ENCODE results near the gene CMC1. TPM values are rescaled to one million over a fixed set of nuclear protein-coding genes. Genes with fewer than 3 reads are reported as not detected.

The CMC1 gene
- total RNA-seq, 1 experiment from 2014 or later, result 29.9 TPM

DNA sequence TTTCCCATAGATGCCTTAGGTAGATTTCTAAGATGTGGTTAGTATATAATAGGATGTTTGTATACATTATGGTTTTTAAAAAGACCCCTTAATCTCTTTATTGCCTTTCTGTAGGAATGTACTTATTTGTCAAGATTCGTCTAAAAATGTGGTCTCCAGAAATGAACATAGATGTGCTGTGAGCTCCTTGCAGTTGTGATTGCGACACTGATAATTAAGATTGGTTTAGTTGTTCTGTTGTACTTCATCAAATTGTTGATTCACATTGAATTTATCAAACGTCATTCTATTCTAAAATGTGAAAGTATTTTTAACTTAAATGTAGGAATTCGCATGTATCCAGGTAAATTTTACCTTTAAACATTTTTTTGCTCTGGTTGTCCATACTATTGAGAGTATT, 51.2 kb downstream of the CMC1 start:
- peaks cover 66% of the 10 kb centered on the region for H3K79me2 ChIP-seq (ENCODE audit: low read length)
- no peaks in the 10 kb centered on the region for H3K9me3 ChIP-seq (ENCODE audit: low read length)
- peaks cover 24% of the 10 kb centered on the region for H3K36me3 ChIP-seq (ENCODE audit: insufficient read depth, low read length)
- peaks cover 13% of the 10 kb centered on the region for H3K4me1 ChIP-seq (ENCODE audit: low read length)
- H2AFZ ChIP-seq (ENCODE audit: low read length), result no peak overlapping the region
- H3K9ac ChIP-seq (ENCODE audit: low read length), result no peak overlapping the region
- no peak overlapping the region for H3K4me3 ChIP-seq (ENCODE audit: low read length)
- no peaks in the 10 kb centered on the region for H3K27me3 ChIP-seq (ENCODE audit: low read length)
- no peak overlapping the region for H3K4me2 ChIP-seq (ENCODE audit: low read depth, low read length, poor library complexity, severe bottlenecking)
- no peak for DNase-seq
- H3K27ac ChIP-seq (ENCODE audit: low read length), result no peak overlapping the region
- H3K9me2 ChIP-seq (replicated peaks; ENCODE audit: insufficient read depth, low read length), result no peaks in the 10 kb centered on the region
- H4K20me1 ChIP-seq (ENCODE audit: insufficient read depth, low read depth, low read length), result no peaks in the 10 kb centered on the region

DNA sequence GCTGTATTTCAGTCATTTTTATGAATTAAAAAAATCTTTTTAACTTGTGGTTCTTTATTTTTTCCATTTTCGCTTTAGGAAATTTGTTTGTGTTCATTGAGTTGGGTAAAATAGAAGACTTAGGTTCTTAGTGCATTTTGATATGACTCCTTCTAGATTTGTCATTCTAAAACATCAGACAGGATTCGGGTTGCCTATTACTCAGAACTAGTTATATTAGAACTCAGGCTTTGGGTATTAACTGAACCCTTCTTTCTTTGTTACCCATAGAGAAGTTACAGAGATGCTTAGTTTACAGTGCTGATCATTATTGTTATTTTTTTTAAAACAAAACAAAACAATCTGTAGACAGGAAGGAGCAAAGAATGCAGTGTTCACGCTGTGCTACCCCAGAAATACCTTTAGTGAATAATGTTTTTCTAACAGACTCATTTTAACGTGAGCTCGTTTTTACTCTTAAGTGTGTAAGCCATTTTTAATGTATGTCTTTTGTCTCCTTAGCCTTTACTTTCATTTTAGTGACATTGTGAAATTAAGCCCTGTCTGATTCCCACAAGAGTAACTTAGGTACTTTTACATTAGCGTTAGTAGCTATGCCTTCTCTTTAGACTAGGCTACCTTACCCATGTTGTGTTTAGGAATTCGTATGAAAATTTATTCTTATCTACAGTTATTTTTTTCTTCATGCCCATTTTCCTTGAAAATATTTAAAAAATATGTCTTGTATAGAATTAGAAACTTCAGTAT, 53.4 kb downstream of the CMC1 start:
- no peak for DNase-seq
- H3K36me3 ChIP-seq (ENCODE audit: insufficient read depth, low read length), result peaks cover 26% of the 10 kb centered on the region
- H3K9ac ChIP-seq (ENCODE audit: low read length), result no peak overlapping the region
- H2AFZ ChIP-seq (ENCODE audit: low read length), result no peak overlapping the region
- no peaks in the 10 kb centered on the region for H3K9me2 ChIP-seq (replicated peaks; ENCODE audit: insufficient read depth, low read length)
- H3K79me2 ChIP-seq (ENCODE audit: low read length), result peaks cover 65% of the 10 kb centered on the region
- H3K9me3 ChIP-seq (ENCODE audit: low read length), result no peaks in the 10 kb centered on the region
- H3K27ac ChIP-seq (ENCODE audit: low read length), result no peak overlapping the region
- H3K4me3 ChIP-seq (ENCODE audit: low read length), result no peak overlapping the region
- no peaks in the 10 kb centered on the region for H3K27me3 ChIP-seq (ENCODE audit: low read length)
- no peak overlapping the region for H3K4me2 ChIP-seq (ENCODE audit: low read depth, low read length, poor library complexity, severe bottlenecking)
- H3K4me1 ChIP-seq (ENCODE audit: low read length), result peaks cover 13% of the 10 kb centered on the region
- H4K20me1 ChIP-seq (ENCODE audit: insufficient read depth, low read depth, low read length), result no peaks in the 10 kb centered on the region

DNA sequence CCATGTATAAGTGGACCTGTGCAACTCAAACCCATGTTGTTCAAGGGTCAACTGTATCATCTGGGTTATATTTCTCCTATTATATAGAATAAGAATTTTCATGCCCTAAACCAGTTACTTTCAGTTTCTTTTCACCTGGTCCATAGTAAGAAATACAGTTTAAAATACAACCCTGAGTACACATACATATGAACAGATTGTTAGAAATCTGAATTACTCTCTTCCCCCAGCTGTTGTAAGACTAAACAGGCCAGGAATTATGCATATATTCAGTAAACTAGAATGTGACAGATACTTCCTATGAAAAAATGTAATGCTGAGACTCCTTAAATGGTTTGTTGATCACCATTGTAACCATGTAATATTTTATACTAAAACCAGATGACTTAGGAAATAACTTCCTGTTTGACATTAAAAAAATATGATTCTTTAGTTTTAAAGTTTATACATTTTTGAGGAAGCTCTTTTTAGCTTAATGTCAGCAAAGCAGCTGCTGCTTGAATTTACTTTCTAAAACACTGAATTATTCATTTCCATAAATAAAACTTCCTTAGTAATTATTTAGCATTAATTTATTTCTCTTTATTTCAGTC, 54.6 kb downstream of the CMC1 start:
- peaks cover 13% of the 10 kb centered on the region for H3K4me1 ChIP-seq (ENCODE audit: low read length)
- peaks cover 15% of the 10 kb centered on the region; the same call in 1 of the 2 replicates for H3K36me3 ChIP-seq (ENCODE audit: insufficient read depth, low read length)
- H3K79me2 ChIP-seq (ENCODE audit: low read length), result peaks cover 67% of the 10 kb centered on the region
- no peaks in the 10 kb centered on the region for H4K20me1 ChIP-seq (ENCODE audit: insufficient read depth, low read depth, low read length)
- H3K4me2 ChIP-seq (ENCODE audit: low read depth, low read length, poor library complexity, severe bottlenecking), result no peak overlapping the region
- no peak overlapping the region for H2AFZ ChIP-seq (ENCODE audit: low read length)
- H3K27me3 ChIP-seq (ENCODE audit: low read length), result no peaks in the 10 kb centered on the region
- DNase-seq, result no peak
- no peaks in the 10 kb centered on the region for H3K9me3 ChIP-seq (ENCODE audit: low read length)
- no peaks in the 10 kb centered on the region for H3K9me2 ChIP-seq (replicated peaks; ENCODE audit: insufficient read depth, low read length)
- no peak overlapping the region for H3K27ac ChIP-seq (ENCODE audit: low read length)
- H3K4me3 ChIP-seq (ENCODE audit: low read length), result no peak overlapping the region
- no peak overlapping the region for H3K9ac ChIP-seq (ENCODE audit: low read length)

DNA sequence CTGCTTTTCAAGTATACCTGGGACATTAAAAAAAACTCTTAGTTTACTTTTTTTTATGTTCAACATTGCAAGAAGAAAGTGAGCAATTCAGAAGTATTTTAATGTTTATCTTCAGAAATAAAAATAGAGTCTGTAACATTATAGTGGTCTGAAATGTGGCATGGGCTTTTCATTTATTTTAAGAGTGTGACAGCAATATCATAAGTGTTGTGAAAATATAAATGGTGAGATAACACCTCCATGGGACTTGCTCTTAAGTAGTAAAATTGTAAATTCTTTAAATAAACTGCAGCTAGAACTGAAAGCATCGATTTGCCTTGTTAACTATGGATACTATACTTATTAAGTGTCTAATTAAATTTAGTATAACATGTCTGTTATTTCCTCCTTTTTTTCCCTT, 58.3 kb downstream of the CMC1 start:
- no peak for DNase-seq
- Histone ChIP-seq H3K36me3 (ENCODE audit: insufficient read depth, low read length) (peaks cover 8% of the 10 kb centered on the region; the same call in 1 of the 2 replicates), H3K27me3 (ENCODE audit: low read length) (no peaks in the 10 kb centered on the region), H3K4me2 (ENCODE audit: low read depth, low read length, poor library complexity, severe bottlenecking) (no peak overlapping the region), H3K27ac (ENCODE audit: low read length) (no peak overlapping the region), H3K9ac (ENCODE audit: low read length) (no peak overlapping the region), H2AFZ (ENCODE audit: low read length) (no peak overlapping the region), H3K9me2 (replicated peaks; ENCODE audit: insufficient read depth, low read length) (no peaks in the 10 kb centered on the region), H3K4me3 (ENCODE audit: low read length) (no peak overlapping the region), H4K20me1 (ENCODE audit: insufficient read depth, low read depth, low read length) (no peaks in the 10 kb centered on the region), H3K79me2 (ENCODE audit: low read length) (peaks cover 43% of the 10 kb centered on the region), H3K9me3 (ENCODE audit: low read length) (no peaks in the 10 kb centered on the region), H3K4me1 (ENCODE audit: low read length) (peaks cover 13% of the 10 kb centered on the region)

DNA sequence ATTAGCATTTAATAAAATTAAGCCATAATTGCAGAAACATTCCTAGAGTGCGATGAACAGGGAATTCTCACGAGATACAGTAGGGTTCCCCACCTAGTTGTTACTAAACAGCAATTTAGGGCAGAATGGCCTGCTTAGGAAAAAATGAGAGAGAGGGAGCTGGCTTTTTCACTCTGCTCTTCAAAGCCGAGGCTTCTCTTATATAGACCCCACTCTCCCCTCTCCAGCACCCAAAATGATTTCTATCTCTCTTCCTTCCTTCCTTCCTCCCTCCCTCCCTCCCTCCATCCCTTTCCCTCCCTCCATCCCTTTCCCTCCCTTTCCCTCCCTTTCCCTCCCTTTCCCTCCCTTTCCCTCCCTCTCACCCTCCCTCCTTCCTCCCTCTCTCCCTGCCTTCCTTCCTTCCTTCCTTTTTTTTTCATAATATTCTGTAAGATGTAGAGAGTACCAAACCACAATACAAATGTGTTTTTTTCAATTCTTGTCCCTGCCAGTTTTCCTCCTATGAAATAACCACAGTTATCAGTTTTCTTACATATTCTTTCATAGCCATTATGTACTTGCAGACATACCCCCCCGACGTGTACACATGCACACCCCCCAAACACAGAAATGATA, 59.0 kb downstream of the CMC1 start:
- no peaks in the 10 kb centered on the region for H4K20me1 ChIP-seq (ENCODE audit: insufficient read depth, low read depth, low read length)
- no peaks in the 10 kb centered on the region for H3K9me3 ChIP-seq (ENCODE audit: low read length)
- H3K27ac ChIP-seq (ENCODE audit: low read length), result no peak overlapping the region
- peaks cover 6% of the 10 kb centered on the region for H3K4me1 ChIP-seq (ENCODE audit: low read length)
- no peak overlapping the region for H3K9ac ChIP-seq (ENCODE audit: low read length)
- peaks cover 8% of the 10 kb centered on the region; the same call in 1 of the 2 replicates for H3K36me3 ChIP-seq (ENCODE audit: insufficient read depth, low read length)
- H3K9me2 ChIP-seq (replicated peaks; ENCODE audit: insufficient read depth, low read length), result no peaks in the 10 kb centered on the region
- H3K79me2 ChIP-seq (ENCODE audit: low read length), result peaks cover 43% of the 10 kb centered on the region
- no peak for DNase-seq
- H3K27me3 ChIP-seq (ENCODE audit: low read length), result no peaks in the 10 kb centered on the region
- no peak overlapping the region for H3K4me2 ChIP-seq (ENCODE audit: low read depth, low read length, poor library complexity, severe bottlenecking)
- H3K4me3 ChIP-seq (ENCODE audit: low read length), result no peak overlapping the region
- no peak overlapping the region for H2AFZ ChIP-seq (ENCODE audit: low read length)

DNA sequence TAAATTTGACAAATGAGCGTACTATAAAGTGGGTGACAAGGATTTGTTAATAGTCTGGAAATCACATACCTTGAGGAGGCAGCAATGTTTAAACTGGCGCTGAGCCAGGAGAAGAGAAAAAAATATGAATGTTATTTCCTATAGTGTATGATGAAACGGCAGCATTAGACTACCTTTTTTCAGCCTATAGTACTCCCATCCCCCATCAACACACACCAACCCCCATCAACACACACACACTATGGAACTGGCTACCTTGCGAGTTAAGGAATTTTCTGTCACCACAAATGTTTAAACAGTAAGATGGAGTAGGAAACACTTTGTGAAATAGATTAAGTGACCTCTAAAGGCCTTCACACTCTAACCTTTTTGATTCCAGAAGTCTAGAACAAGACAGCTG, 60.3 kb downstream of the CMC1 start:
- H3K4me2 ChIP-seq (ENCODE audit: low read depth, low read length, poor library complexity, severe bottlenecking), result no peak overlapping the region
- H3K9me3 ChIP-seq (ENCODE audit: low read length), result no peaks in the 10 kb centered on the region
- no peak overlapping the region for H3K27ac ChIP-seq (ENCODE audit: low read length)
- DNase-seq, result no peak
- H3K4me1 ChIP-seq (ENCODE audit: low read length), result no peaks in the 10 kb centered on the region
- no peak overlapping the region for H2AFZ ChIP-seq (ENCODE audit: low read length)
- no peaks in the 10 kb centered on the region for H4K20me1 ChIP-seq (ENCODE audit: insufficient read depth, low read depth, low read length)
- no peaks in the 10 kb centered on the region for H3K27me3 ChIP-seq (ENCODE audit: low read length)
- no peak overlapping the region for H3K4me3 ChIP-seq (ENCODE audit: low read length)
- no peak overlapping the region for H3K9ac ChIP-seq (ENCODE audit: low read length)
- H3K79me2 ChIP-seq (ENCODE audit: low read length), result peaks cover 44% of the 10 kb centered on the region
- H3K36me3 ChIP-seq (ENCODE audit: insufficient read depth, low read length), result peaks cover 8% of the 10 kb centered on the region; the same call in 1 of the 2 replicates
- no peaks in the 10 kb centered on the region for H3K9me2 ChIP-seq (replicated peaks; ENCODE audit: insufficient read depth, low read length)

DNA sequence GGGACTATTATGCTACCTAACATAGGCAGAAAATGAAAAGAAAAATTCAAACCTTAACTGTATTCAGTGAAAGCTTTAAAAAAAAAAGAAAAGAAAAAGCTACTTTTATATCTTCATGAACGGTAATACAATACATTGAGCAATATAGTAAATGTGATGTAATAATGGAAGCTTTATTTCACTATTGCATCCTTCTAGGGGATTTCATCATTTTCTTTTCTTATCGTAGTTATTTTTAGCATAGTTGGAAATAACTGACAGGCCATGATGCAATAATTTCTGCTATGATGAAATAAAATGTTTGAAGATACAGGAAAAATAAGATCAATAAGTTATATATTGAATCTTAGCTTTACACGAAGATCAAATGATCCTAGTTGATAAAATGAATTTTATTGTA, 66.8 kb downstream of the CMC1 start:
- H2AFZ ChIP-seq (ENCODE audit: low read length), result no peak overlapping the region

DNA sequence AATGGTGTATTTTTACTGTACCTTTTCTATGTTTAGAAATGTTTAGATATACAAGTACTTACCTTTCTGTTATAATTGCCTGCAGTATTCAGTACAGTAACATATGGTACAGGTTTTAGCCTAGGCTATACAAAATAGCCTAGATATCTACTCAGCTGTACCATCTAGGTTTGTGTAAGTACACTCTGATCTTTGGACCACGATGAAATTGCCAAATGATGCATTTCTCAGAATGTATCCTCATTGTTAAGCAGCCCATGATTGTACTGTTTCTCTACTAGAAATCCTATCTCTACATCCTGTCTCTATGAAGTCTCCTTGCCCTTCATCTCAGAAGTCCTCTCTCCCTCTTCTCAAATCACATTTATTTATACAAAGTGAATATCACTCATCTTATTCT, 74.3 kb downstream of the CMC1 start:
- H3K9me2 ChIP-seq (replicated peaks; ENCODE audit: insufficient read depth, low read length), result no peaks in the 10 kb centered on the region
- H3K9me3 ChIP-seq (ENCODE audit: low read length), result no peaks in the 10 kb centered on the region
- H3K27ac ChIP-seq (ENCODE audit: low read length), result no peak overlapping the region
- H4K20me1 ChIP-seq (ENCODE audit: insufficient read depth, low read depth, low read length), result no peaks in the 10 kb centered on the region
- H2AFZ ChIP-seq (ENCODE audit: low read length), result no peak overlapping the region
- peaks cover 35% of the 10 kb centered on the region for H3K79me2 ChIP-seq (ENCODE audit: low read length)
- peaks cover 12% of the 10 kb centered on the region; the same call in 1 of the 2 replicates for H3K36me3 ChIP-seq (ENCODE audit: insufficient read depth, low read length)
- no peak overlapping the region for H3K9ac ChIP-seq (ENCODE audit: low read length)
- DNase-seq, result no peak
- H3K27me3 ChIP-seq (ENCODE audit: low read length), result no peaks in the 10 kb centered on the region
- H3K4me1 ChIP-seq (ENCODE audit: low read length), result no peaks in the 10 kb centered on the region; the same call in 1 of the 2 replicates
- H3K4me3 ChIP-seq (ENCODE audit: low read length), result no peak overlapping the region
- H3K4me2 ChIP-seq (ENCODE audit: low read depth, low read length, poor library complexity, severe bottlenecking), result no peak overlapping the region

More for the DNA sequence above, 66.8 kb downstream of the CMC1 start:
- Histone ChIP-seq H3K27me3 (ENCODE audit: low read length) (no peaks in the 10 kb centered on the region), H3K9ac (ENCODE audit: low read length) (no peak overlapping the region), H3K4me2 (ENCODE audit: low read depth, low read length, poor library complexity, severe bottlenecking) (no peak overlapping the region), H3K9me3 (ENCODE audit: low read length) (no peaks in the 10 kb centered on the region), H3K4me3 (ENCODE audit: low read length) (no peak overlapping the region), H3K36me3 (ENCODE audit: insufficient read depth, low read length) (no peaks in the 10 kb centered on the region), H3K27ac (ENCODE audit: low read length) (peak overlapping the region; percentile 7; the same call in 1 of the 2 replicates), H4K20me1 (ENCODE audit: insufficient read depth, low read depth, low read length) (no peaks in the 10 kb centered on the region), H3K9me2 (replicated peaks; ENCODE audit: insufficient read depth, low read length) (no peaks in the 10 kb centered on the region), H3K4me1 (ENCODE audit: low read length) (no peaks in the 10 kb centered on the region), H3K79me2 (ENCODE audit: low read length) (peaks cover 64% of the 10 kb centered on the region)
- no peak for DNase-seq
